ENCODE measurements around the gene ZNF764.

GRCh38 chr16:30604316-30604947 lies 46.3 kb upstream of the ZNF764 start:
- TF ChIP-seq CTCF (IDR thresholded peaks at IDR 0.05) (no peak), POLR2AphosphoS5 (IDR thresholded peaks at IDR 0.05) (no peak), POLR2A (IDR thresholded peaks at IDR 0.05; ENCODE audit: low read depth) (no peak)

Data from esophagus muscularis mucosa (tissue), 3 donors.